MM.1S (cell line): ENCODE data around the gene PSG6.
"Not testable (repeated sequence)": the region's sequence is repeated elsewhere in the genome, so short reads cannot be mapped to it uniquely, and the experiment has no call there.

Experiments used
- DNase-seq: peaks from one replicate; pipeline ENCODE4 v3.0.0-alpha.2; 2015
- H2AFZ ChIP-seq: fragments of 300-600 bp; sonication (generic); 2 replicates; pipeline ENCODE4 v1.6.0; 2016; ENCODE audit warnings: antibody characterized with exemption, low read length
- H3F3A ChIP-seq: fragments of 300-600 bp; sonication (generic); 2 replicates; pipeline ENCODE4 v1.6.1; 2016; ENCODE audit warnings: mild to moderate bottlenecking, antibody characterized with exemption, low read length, moderate library complexity, mixed read lengths; ENCODE audit not compliant: insufficient read depth
- H3K27ac ChIP-seq: fragments of 300-600 bp; sonication (generic); 2 replicates; pipeline ENCODE4 v1.5.1; 2016; ENCODE audit warnings: mild to moderate bottlenecking, low read length
- H3K27me3 ChIP-seq: fragments of 300-600 bp; sonication (generic); replicated peaks from 2 replicates; pipeline ENCODE4 v1.6.0; 2016; ENCODE audit warnings: low read length; ENCODE audit not compliant: insufficient read depth
- H3K36me3 ChIP-seq: fragments of 300-600 bp; sonication (generic); replicated peaks from 2 replicates; pipeline ENCODE4 v1.6.1; 2016; ENCODE audit warnings: mild to moderate bottlenecking, low read length, mixed read lengths; ENCODE audit not compliant: insufficient read depth
- H3K4me1 ChIP-seq: fragments of 300-600 bp; sonication (generic); 2 replicates; pipeline ENCODE4 v1.6.1; 2016; ENCODE audit warnings: low read length, mixed read lengths
- H3K4me2 ChIP-seq: fragments of 300-600 bp; sonication (generic); 2 replicates; pipeline ENCODE4 v1.6.0; 2016; ENCODE audit warnings: low read depth, low read length
- H3K4me3 ChIP-seq: fragments of 300-600 bp; sonication (generic); 2 replicates; pipeline ENCODE4 v1.5.1; 2016; ENCODE audit warnings: low read length, mixed read lengths
- H3K79me2 ChIP-seq: fragments of 300-600 bp; sonication (generic); 2 replicates; pipeline ENCODE4 v1.6.1; 2016; ENCODE audit warnings: mixed run types, low read length, mixed read lengths
- H3K9ac ChIP-seq: fragments of 300-600 bp; sonication (generic); 2 replicates; pipeline ENCODE4 v1.6.1; 2016; ENCODE audit warnings: low read length, mixed read lengths
- H3K9me2 ChIP-seq: fragments of 300-600 bp; sonication (generic); replicated peaks from 2 replicates; pipeline ENCODE4 v1.6.1; 2016; ENCODE audit warnings: mild to moderate bottlenecking, low read length, mixed read lengths; ENCODE audit not compliant: insufficient read depth
- H3K9me3 ChIP-seq: fragments of 300-600 bp; sonication (generic); replicated peaks from 2 replicates; pipeline ENCODE4 v1.6.1; 2016; ENCODE audit warnings: mild to moderate bottlenecking, low read length, mixed read lengths; ENCODE audit not compliant: insufficient read depth
- H4K20me1 ChIP-seq: fragments of 300-600 bp; sonication (generic); 2 replicates; pipeline ENCODE4 v1.6.1; 2016; ENCODE audit warnings: mild to moderate bottlenecking, low read length, moderate library complexity, mixed read lengths; ENCODE audit not compliant: insufficient read depth
- CTCF ChIP-seq: fragments of 300-600 bp; sonication (generic); IDR thresholded peaks from 2 replicates; pipeline ENCODE4 v1.5.1; 2016; ENCODE audit warnings: antibody characterized with exemption, low read length, mixed read lengths
- EZH2 ChIP-seq: fragments of 300-600 bp; sonication (generic); optimal IDR thresholded peaks from 2 replicates; pipeline ENCODE3; 2017; ENCODE audit warnings: low read depth, mild to moderate bottlenecking, antibody characterized with exemption, low read length, mixed read lengths
- EZH2phosphoT487 ChIP-seq: fragments of 300-600 bp; sonication (generic); IDR thresholded peaks from 2 replicates; pipeline ENCODE4 v1.6.1; 2018; ENCODE audit warnings: antibody characterized with exemption, low read length

Gene PSG6

GRCh38 chr19:42879613-42880012, 38.1 kb downstream of the PSG6 start, which contains the start of gene PSG1:
Gene PSG1 (minus strand): TSS chr19:42879713. CDS start chr19:42879581, 132 bp downstream.
- Histone ChIP-seq H3K27me3 (no peaks in the 10 kb centered on the region), H3K4me3 (no peak within 1 kb of the TSS), H3K27ac (no peak within 1 kb of the TSS), H3K9me2 (no peaks in the 10 kb centered on the region), H3K36me3 (no peaks in the 10 kb centered on the region), H3K4me2 (no peak within 1 kb of the TSS), H3F3A (no peaks in the 10 kb centered on the region), H4K20me1 (no peaks in the 10 kb centered on the region), H3K79me2 (no peaks in the 10 kb centered on the region), H2AFZ (no peak within 1 kb of the TSS), H3K9me3 (no peaks in the 10 kb centered on the region), H3K4me1 (no peaks in the 10 kb centered on the region), H3K9ac (no peak within 1 kb of the TSS)
- DNase-seq = no peak
- TF ChIP-seq EZH2 (no peak), CTCF (no peak), EZH2phosphoT487 (no peak)

- not testable (repeated sequence) for H3F3A ChIP-seq, H4K20me1 ChIP-seq, DNase-seq, H3K36me3 ChIP-seq, H3K9me3 ChIP-seq, H2AFZ ChIP-seq, H3K27ac ChIP-seq, H3K79me2 ChIP-seq, H3K27me3 ChIP-seq, H3K9ac ChIP-seq, H3K4me3 ChIP-seq, H3K4me1 ChIP-seq, H3K9me2 ChIP-seq, H3K4me2 ChIP-seq
These were observed 41.1 kb downstream of the PSG6 start for GRCh38 chr19:42876596-42876995.

- H3K27ac ChIP-seq, DNase-seq, H4K20me1 ChIP-seq, H3K4me3 ChIP-seq, H3K4me1 ChIP-seq, H3K27me3 ChIP-seq, H3K4me2 ChIP-seq, H3K79me2 ChIP-seq, H3K36me3 ChIP-seq, H2AFZ ChIP-seq, H3K9me3 ChIP-seq, H3K9me2 ChIP-seq, H3F3A ChIP-seq, H3K9ac ChIP-seq: not testable (repeated sequence)
These were observed 41.8 kb downstream of the PSG6 start for GRCh38 chr19:42875881-42876280.

GRCh38 chr19:42874901-42875813, 42.5 kb downstream of the PSG6 start:
- H3K79me2 ChIP-seq, H3F3A ChIP-seq, H3K9me2 ChIP-seq, H2AFZ ChIP-seq, H3K4me3 ChIP-seq, H3K27ac ChIP-seq, H3K4me2 ChIP-seq, H3K9me3 ChIP-seq, H3K4me1 ChIP-seq, H3K36me3 ChIP-seq, H3K27me3 ChIP-seq, H3K9ac ChIP-seq, H4K20me1 ChIP-seq, DNase-seq: not testable (repeated sequence)

- not testable (repeated sequence) for H4K20me1 ChIP-seq, H3K9ac ChIP-seq, H3K9me2 ChIP-seq, H3K27me3 ChIP-seq, H3K79me2 ChIP-seq, H3K36me3 ChIP-seq, H3K4me2 ChIP-seq, H3K4me3 ChIP-seq, H3F3A ChIP-seq, DNase-seq, H3K9me3 ChIP-seq, H3K4me1 ChIP-seq, H3K27ac ChIP-seq, H2AFZ ChIP-seq
These were observed 43.6 kb downstream of the PSG6 start for GRCh38 chr19:42874136-42874535.
